OCI-LY3 (cell line): ENCODE data around the gene ARHGAP15.

Source experiments
- CTCF ChIP-seq: fragments of 200-600, 300-600 bp; sonication (generic); IDR thresholded peaks from 2 replicates; pipeline ENCODE4 v1.5.1; 2014; ENCODE audit warnings: antibody characterized with exemption, low read length, low read depth
- EZH2phosphoT487 ChIP-seq: fragments of 200-600 bp; shearing (Covaris generic); IDR thresholded peaks from 2 replicates; pipeline ENCODE4 v1.6.1; 2018; ENCODE audit warnings: antibody characterized with exemption, mixed run types, low read depth

DNA sequence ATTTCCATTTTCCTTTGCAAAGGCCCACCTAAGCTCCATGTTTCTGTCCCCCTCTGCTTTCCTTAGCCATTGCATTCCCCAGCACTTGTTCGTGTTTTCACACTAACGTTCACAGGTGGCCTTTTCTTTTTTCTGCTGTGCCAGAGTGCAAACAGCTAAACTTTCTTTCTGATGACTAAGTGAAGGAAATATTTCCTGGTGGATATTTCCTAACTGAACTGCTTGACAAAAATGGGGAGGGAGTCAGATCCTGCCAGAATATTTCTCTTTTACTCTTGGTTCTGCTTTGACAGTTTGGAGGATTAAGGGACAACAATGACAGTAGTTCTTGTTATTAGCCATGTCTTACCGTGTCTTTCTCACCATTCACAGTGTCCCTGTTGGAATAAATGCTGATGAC is 344.0 kb downstream of the ARHGAP15 start:
- TF ChIP-seq CTCF (no peak), EZH2phosphoT487 (no peak)
